ENCODE results near the gene NSUN4.

DNA sequence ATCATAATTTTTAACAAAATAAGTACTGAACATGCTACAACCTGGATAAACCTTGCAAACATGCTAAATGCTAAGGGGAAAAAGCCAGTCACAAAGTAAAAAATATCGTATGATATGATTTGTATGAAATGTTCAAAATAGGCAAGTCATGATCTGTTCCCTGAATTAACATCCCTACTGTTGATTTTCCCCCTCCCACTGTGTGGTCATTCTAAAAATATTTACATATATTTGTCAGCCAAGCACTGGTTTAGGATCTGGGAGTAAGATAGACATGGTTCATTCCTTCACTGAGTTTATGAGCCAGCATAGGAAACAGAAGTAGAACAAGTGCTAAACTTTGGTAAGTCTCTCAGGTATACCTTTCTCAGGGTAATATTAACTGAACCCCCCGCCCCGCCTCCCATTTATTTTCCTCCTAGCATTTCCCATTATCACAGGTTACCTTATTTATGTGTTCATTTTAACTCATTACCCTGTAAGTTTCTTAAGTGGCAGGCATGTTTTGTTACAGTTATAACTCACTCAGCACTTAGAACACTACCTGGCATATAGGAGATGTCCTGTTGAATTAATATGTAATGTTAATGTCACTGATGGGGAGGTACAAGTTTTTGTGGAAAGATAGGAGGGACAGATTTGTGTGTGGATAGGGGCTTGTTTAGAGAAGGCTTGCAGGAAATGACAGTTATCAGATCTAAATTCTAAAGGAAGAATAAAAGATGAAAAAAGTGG is 24.8 kb upstream of the NSUN4 start:
- TF ChIP-seq ZNF350 (CRISPR knock-in tag; IDR thresholded peaks at IDR 0.05; ENCODE audit: borderline replicate concordance, low read depth) (no peak), ZNF33B (CRISPR knock-in tag; IDR thresholded peaks at IDR 0.05) (no peak), ZNF510 (CRISPR knock-in tag; IDR thresholded peaks at IDR 0.05; ENCODE audit: low read depth) (no peak), ZNF558 (CRISPR knock-in tag; IDR thresholded peaks at IDR 0.05; ENCODE audit: borderline replicate concordance) (no peak), SP4 (CRISPR knock-in tag; IDR thresholded peaks at IDR 0.05) (no peak), ATF6 (CRISPR knock-in tag; conservative IDR thresholded peaks at IDR 0.05) (no peak), TAF15 (IDR thresholded peaks at IDR 0.05; ENCODE audit: low read depth, low read length, poor library complexity, severe bottlenecking) (no peak), TBX2 (CRISPR knock-in tag; IDR thresholded peaks at IDR 0.05; ENCODE audit: borderline replicate concordance) (no peak)
- TF ChIP-seq, protein P1, sequence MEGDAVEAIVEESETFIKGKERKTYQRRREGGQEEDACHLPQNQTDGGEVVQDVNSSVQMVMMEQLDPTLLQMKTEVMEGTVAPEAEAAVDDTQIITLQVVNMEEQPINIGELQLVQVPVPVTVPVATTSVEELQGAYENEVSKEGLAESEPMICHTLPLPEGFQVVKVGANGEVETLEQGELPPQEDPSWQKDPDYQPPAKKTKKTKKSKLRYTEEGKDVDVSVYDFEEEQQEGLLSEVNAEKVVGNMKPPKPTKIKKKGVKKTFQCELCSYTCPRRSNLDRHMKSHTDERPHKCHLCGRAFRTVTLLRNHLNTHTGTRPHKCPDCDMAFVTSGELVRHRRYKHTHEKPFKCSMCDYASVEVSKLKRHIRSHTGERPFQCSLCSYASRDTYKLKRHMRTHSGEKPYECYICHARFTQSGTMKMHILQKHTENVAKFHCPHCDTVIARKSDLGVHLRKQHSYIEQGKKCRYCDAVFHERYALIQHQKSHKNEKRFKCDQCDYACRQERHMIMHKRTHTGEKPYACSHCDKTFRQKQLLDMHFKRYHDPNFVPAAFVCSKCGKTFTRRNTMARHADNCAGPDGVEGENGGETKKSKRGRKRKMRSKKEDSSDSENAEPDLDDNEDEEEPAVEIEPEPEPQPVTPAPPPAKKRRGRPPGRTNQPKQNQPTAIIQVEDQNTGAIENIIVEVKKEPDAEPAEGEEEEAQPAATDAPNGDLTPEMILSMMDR (CRISPR knock-in tag; IDR thresholded peaks at IDR 0.05): no peak

Measured in HepG2 (cell line).